Gastroesophageal sphincter (tissue), 3 donors: ENCODE results near the gene SAMD4B.

Experiments used
- EP300 ChIP-seq: sonication (generic); formaldehyde crosslinking; IDR thresholded peaks from one replicate; pipeline ENCODE4 v1.6.1; 2017; ENCODE audit warnings: antibody characterized with exemption, mild to moderate bottlenecking
- POLR2A ChIP-seq, 2 donors: fragments of 450-650 bp; IDR thresholded peaks; one replicate each; pipeline ENCODE4 v1.6.1; 2017; ENCODE audit warnings: antibody characterized with exemption in 2 of 2, mild to moderate bottlenecking in 2 of 2, moderate library complexity in 1 of 2
- POLR2AphosphoS5 ChIP-seq: sonication (generic); formaldehyde crosslinking; IDR thresholded peaks from one replicate; pipeline ENCODE4 v1.6.1; 2017; ENCODE audit warnings: antibody characterized with exemption
- TF ChIP-seq, protein P1 (sequence below), 4 experiments: fragments of 200-600 bp in 2 of 4; fragments of 450-650 bp in 2 of 4; sonication (generic) in 1 of 4; IDR thresholded peaks; one replicate each; pipeline ENCODE4 v1.5.1; 2017 to 2019; ENCODE audit warnings: antibody characterized with exemption in 4 of 4, mild to moderate bottlenecking in 2 of 4, moderate library complexity in 2 of 4

DNA sequence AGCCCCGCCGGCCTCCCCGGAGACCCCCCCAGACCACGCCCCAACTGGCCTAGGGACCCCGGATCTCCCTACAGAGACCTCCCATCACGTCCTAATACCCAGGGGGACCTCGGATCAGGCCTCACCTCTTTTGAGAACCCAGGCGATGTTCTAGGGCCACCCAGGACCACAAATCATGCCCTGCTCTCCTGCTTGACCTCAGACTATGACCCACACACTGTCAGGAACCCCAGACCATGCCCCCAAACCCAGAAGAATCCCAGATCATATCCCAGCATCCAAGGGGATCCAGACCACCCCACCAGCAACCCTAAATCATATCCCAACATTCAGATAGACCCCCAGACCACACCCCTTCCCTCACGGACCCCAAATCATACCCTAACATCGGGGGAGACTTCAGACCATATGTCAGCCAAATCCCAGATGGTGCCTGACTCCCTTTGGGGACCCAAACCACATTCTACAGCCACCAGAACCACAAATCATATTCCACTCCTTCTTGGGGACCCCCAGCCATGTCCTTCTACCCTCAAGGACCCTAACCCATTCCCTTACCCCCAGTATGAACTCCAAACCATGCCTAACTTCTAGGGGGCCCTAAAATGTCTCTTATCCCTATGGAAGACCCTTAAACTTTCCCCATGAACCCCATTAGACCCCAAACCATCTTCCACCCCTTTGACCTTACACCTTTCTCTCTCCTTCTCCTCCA is 20.9 kb upstream of the SAMD4B start:
- no peak for TF ChIP-seq POLR2AphosphoS5
- TF ChIP-seq, protein P1, sequence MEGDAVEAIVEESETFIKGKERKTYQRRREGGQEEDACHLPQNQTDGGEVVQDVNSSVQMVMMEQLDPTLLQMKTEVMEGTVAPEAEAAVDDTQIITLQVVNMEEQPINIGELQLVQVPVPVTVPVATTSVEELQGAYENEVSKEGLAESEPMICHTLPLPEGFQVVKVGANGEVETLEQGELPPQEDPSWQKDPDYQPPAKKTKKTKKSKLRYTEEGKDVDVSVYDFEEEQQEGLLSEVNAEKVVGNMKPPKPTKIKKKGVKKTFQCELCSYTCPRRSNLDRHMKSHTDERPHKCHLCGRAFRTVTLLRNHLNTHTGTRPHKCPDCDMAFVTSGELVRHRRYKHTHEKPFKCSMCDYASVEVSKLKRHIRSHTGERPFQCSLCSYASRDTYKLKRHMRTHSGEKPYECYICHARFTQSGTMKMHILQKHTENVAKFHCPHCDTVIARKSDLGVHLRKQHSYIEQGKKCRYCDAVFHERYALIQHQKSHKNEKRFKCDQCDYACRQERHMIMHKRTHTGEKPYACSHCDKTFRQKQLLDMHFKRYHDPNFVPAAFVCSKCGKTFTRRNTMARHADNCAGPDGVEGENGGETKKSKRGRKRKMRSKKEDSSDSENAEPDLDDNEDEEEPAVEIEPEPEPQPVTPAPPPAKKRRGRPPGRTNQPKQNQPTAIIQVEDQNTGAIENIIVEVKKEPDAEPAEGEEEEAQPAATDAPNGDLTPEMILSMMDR (IDR thresholded peaks at IDR 0.05) = no peak
- TF ChIP-seq POLR2A (IDR thresholded peaks at IDR 0.05) = no peak
- no peak for TF ChIP-seq EP300
